SK-N-DZ (cell line): ENCODE results near the gene LIG3. TPM values are rescaled to one million over a fixed set of nuclear protein-coding genes. Genes with fewer than 3 reads are reported as not detected.
"Not testable (repeated sequence)": the region's sequence is repeated elsewhere in the genome, so short reads cannot be mapped to it uniquely, and the experiment has no call there.

Experiments used
- DNase-seq: peaks from one replicate; pipeline ENCODE4 v3.0.0-alpha.2; 2015; ENCODE audit warnings: low spot score
- polyA plus RNA-seq, 2 experiments: library from polyadenylated mRNA; depleted of rRNA; stranded (reverse); fragments of >200 nt; gene quantifications; 2 replicates each; pipeline ENCODE4 v1.2.3, GENCODE V29; 2014

LIG3 gene
- polyA plus RNA-seq (2014; cell fraction: cytosol; rRNA removed): 41.0 and 46.7 TPM in 2 replicates
- polyA plus RNA-seq (2014; cell fraction: nucleus; rRNA removed): 41.0 and 83.7 TPM in 2 replicates

- peak; percentile 93 for DNase-seq
These were observed at the start of gene LIG3 for GRCh38 chr17:34980353-34980680. LIG3 (plus strand) TSS chr17:34980512; CDS start chr17:34983006, 2,494 bp downstream.

GRCh38 chr17:34950780-34951179, 29.5 kb upstream of the LIG3 start:
- not testable (repeated sequence) for DNase-seq

- no peak for DNase-seq
These were observed 21.9 kb upstream of the LIG3 start for GRCh38 chr17:34958438-34958837.

GRCh38 chr17:34961093-34961911, 19.0 kb upstream of the LIG3 start, which contains the start of the genes CCT6B and ZNF830:
CCT6B (minus strand) TSS chr17:34961460; CDS start chr17:34961393, 67 bp downstream.
ZNF830 (plus strand) TSS chr17:34961540; CDS start chr17:34961567, 27 bp downstream.
- DNase-seq: peak; percentile 92

GRCh38 chr17:34974179-34974578, 6.1 kb upstream of the LIG3 start:
- DNase-seq: no peak

GRCh38 chr17:34974794-34975785, 5.2 kb upstream of the LIG3 start:
- no peak for DNase-seq

GRCh38 chr17:34979153-34979552, 1.2 kb upstream of the LIG3 start:
- no peak for DNase-seq

- peak; percentile 29 for DNase-seq
These were observed 511 bp upstream of the LIG3 start for GRCh38 chr17:34979650-34980352.

GRCh38 chr17:34980681-34981537, 597 bp downstream of the LIG3 start:
- DNase-seq: peak; percentile 83

- peak; percentile 63 for DNase-seq
These were observed 1.4 kb downstream of the LIG3 start for GRCh38 chr17:34981538-34982241.

GRCh38 chr17:34987232-34987631, 6.9 kb downstream of the LIG3 start:
- no peak for DNase-seq

GRCh38 chr17:34988644-34989043, 8.3 kb downstream of the LIG3 start:
- no peak for DNase-seq

GRCh38 chr17:34989473-34989872, 9.2 kb downstream of the LIG3 start:
- no peak for DNase-seq

- no peak for DNase-seq
These were observed 10.6 kb downstream of the LIG3 start for GRCh38 chr17:34990921-34991365.

GRCh38 chr17:34991606-34992005, 11.3 kb downstream of the LIG3 start:
- no peak for DNase-seq

- DNase-seq: no peak
These were observed 12.7 kb downstream of the LIG3 start for GRCh38 chr17:34993031-34993430.

GRCh38 chr17:34996422-34997285, 16.3 kb downstream of the LIG3 start:
- DNase-seq: no peak

- no peak for DNase-seq
These were observed 17.1 kb downstream of the LIG3 start for GRCh38 chr17:34997355-34997862.
